IMR-90 (cell line): ENCODE results near the gene HIVEP1. TPM values are rescaled to one million over a fixed set of nuclear protein-coding genes. Genes with fewer than 3 reads are reported as not detected.

Source experiments
- ATAC-seq: fragments of 200-7000 bp; cut with Tn5 transposase; 2 replicates; pipeline ENCODE4 v1.9.1; 2020; ENCODE audit warnings: low read depth, mild to moderate bottlenecking, moderate library complexity
- BruUV-seq: library from RNA; stranded (reverse); fragments of 400-500 nt; replicated peaks from 2 replicates; lab custom pipeline; 2021; lab: Mats Ljungman, UMichigan
- CTCF ChIA-PET: fragments of 300-600 bp; formaldehyde crosslinking; extraction: SDS; loops from one replicate; lab custom pipeline; 2021; ENCODE audit warnings: antibody characterized with exemption; lab: Yijun Ruan, JAX
- POLR2A ChIA-PET: fragments of 300-600 bp; sonication (Branson Sonifier 250); formaldehyde crosslinking; loops from one replicate; lab custom pipeline; 2022; ENCODE audit warnings: antibody characterized with exemption; ENCODE audit not compliant: unreplicated experiment; lab: Charles Lee
- DNase-seq: peaks from one replicate; pipeline ENCODE4 v3.0.0; 2013
- H2AFZ ChIP-seq: replicated peaks from 2 replicates; pipeline ENCODE3; 2013; ENCODE audit warnings: low read length, mild to moderate bottlenecking; ENCODE audit not compliant: poor library complexity
- H2AK5ac ChIP-seq: 2 replicates; pipeline ENCODE4 v1.6.1; 2013; ENCODE audit warnings: low read depth, low read length, inconsistent platforms
- H2AK9ac ChIP-seq: replicated peaks from 2 replicates; pipeline ENCODE3; 2013; ENCODE audit warnings: mild to moderate bottlenecking, low read depth, low read length, moderate library complexity; ENCODE audit not compliant: poor library complexity
- H2BK120ac ChIP-seq: 2 replicates; pipeline ENCODE4 v1.6.1; 2013; ENCODE audit warnings: low read depth, low read length, inconsistent platforms
- H2BK15ac ChIP-seq: 3 replicates; pipeline ENCODE4 v1.6.1; 2013; ENCODE audit warnings: low read depth, low read length, inconsistent platforms
- H2BK20ac ChIP-seq: 2 replicates; pipeline ENCODE4 v1.6.1; 2013; ENCODE audit warnings: low read depth, mild to moderate bottlenecking, inconsistent platforms, low read length, moderate library complexity
- H2BK5ac ChIP-seq: 2 replicates; pipeline ENCODE4 v1.6.1; 2013; ENCODE audit warnings: mild to moderate bottlenecking, low read depth, low read length, inconsistent platforms; ENCODE audit not compliant: poor library complexity, severe bottlenecking
- H3K14ac ChIP-seq: replicated peaks from 2 replicates; pipeline ENCODE4 v1.6.1; 2013; ENCODE audit warnings: low read depth, low read length, inconsistent platforms
- H3K18ac ChIP-seq: 2 replicates; pipeline ENCODE4 v1.6.1; 2013; ENCODE audit warnings: low read depth, low read length, control low read depth
- H3K23ac ChIP-seq: 2 replicates; pipeline ENCODE4 v1.6.1; 2013; ENCODE audit warnings: low read depth, low read length, inconsistent platforms
- H3K27ac ChIP-seq: 2 replicates; pipeline ENCODE4 v1.5.1; 2013; ENCODE audit warnings: mild to moderate bottlenecking, control low read depth, low read length; ENCODE audit not compliant: insufficient read depth
- H3K27me3 ChIP-seq: 2 replicates; pipeline ENCODE4 v1.6.1; 2013; ENCODE audit warnings: low read length; ENCODE audit not compliant: control insufficient read depth, insufficient read depth
- H3K36me3 ChIP-seq: 2 replicates; pipeline ENCODE4 v1.6.1; 2013; ENCODE audit warnings: low read length, mixed read lengths; ENCODE audit not compliant: control insufficient read depth, insufficient read depth
- H3K4ac ChIP-seq: 2 replicates; pipeline ENCODE4 v1.6.1; 2013; ENCODE audit warnings: low read depth, low read length, inconsistent platforms
- H3K4me1 ChIP-seq: 2 replicates; pipeline ENCODE4 v1.6.1; 2013; ENCODE audit warnings: low read length, mixed read lengths; ENCODE audit not compliant: control insufficient read depth, insufficient read depth
- H3K4me2 ChIP-seq: 2 replicates; pipeline ENCODE4 v1.6.1; 2013; ENCODE audit warnings: low read depth, mild to moderate bottlenecking, control low read depth, low read length, moderate library complexity
- H3K4me3 ChIP-seq: 2 replicates; pipeline ENCODE4 v1.5.1; 2013; ENCODE audit warnings: low read depth, mild to moderate bottlenecking, control low read depth, low read length, moderate library complexity; ENCODE audit not compliant: insufficient read depth
- H3K56ac ChIP-seq: 2 replicates; pipeline ENCODE4 v1.6.1; 2013; ENCODE audit warnings: low read length, inconsistent platforms; ENCODE audit not compliant: insufficient read depth; ENCODE audit errors: extremely low read depth
- H3K79me1 ChIP-seq, 2 experiments: 2 replicates each; pipeline ENCODE4 v1.6.1; 2013; ENCODE audit warnings: low read length in 2 of 2, inconsistent platforms in 1 of 2, low read depth in 1 of 2
- H3K9ac ChIP-seq: 2 replicates; pipeline ENCODE4 v1.6.1; 2013; ENCODE audit warnings: low read depth, low read length, control low read depth
- H3K9me1 ChIP-seq: 2 replicates; pipeline ENCODE4 v1.6.1; 2013; ENCODE audit warnings: low read length, inconsistent platforms; ENCODE audit not compliant: insufficient read depth
- H3K9me3 ChIP-seq: 2 replicates; pipeline ENCODE4 v1.6.1; 2013; ENCODE audit warnings: low read length; ENCODE audit not compliant: control insufficient read depth, insufficient read depth
- H4K20me1 ChIP-seq: 2 replicates; pipeline ENCODE4 v1.6.1; 2013; ENCODE audit warnings: low read length, inconsistent platforms; ENCODE audit not compliant: insufficient read depth
- H4K5ac ChIP-seq: 2 replicates; pipeline ENCODE4 v1.6.1; 2013; ENCODE audit warnings: mild to moderate bottlenecking, low read depth, low read length, control low read depth
- H4K8ac ChIP-seq, 2 experiments: 2 replicates each; pipeline ENCODE4 v1.6.1; 2013; ENCODE audit warnings: low read depth in 2 of 2, low read length in 2 of 2, control low read depth in 1 of 2, inconsistent platforms in 1 of 2
- H4K91ac ChIP-seq: 2 replicates; pipeline ENCODE4 v1.6.1; 2013; ENCODE audit warnings: low read depth, low read length, inconsistent platforms; ENCODE audit not compliant: insufficient read depth
- CTCF ChIP-seq: conservative IDR thresholded peaks from 2 replicates; pipeline ENCODE4 v1.5.1; 2012; ENCODE audit warnings: mild to moderate bottlenecking, low read depth, low read length, improper control_type of control experiment
- FOS ChIP-seq: fragments of 150-350 bp; IDR thresholded peaks from 2 replicates; pipeline ENCODE4 v1.6.1; 2016; ENCODE audit warnings: low read depth, low read length
- MAZ ChIP-seq: IDR thresholded peaks from 2 replicates; pipeline ENCODE4 v1.6.1; 2012; ENCODE audit warnings: low read depth, mild to moderate bottlenecking, low read length, improper control_type of control experiment, moderate library complexity, borderline replicate concordance
- MXI1 ChIP-seq: IDR thresholded peaks from 2 replicates; pipeline ENCODE4 v1.6.1; 2012; ENCODE audit warnings: low read depth, mild to moderate bottlenecking, low read length, moderate library complexity, borderline replicate concordance
- NFE2L2 ChIP-seq: fragments of 150-350 bp; IDR thresholded peaks from 2 replicates; pipeline ENCODE4 v1.6.1; 2016; ENCODE audit warnings: low read depth, mild to moderate bottlenecking, low read length
- POLR2A ChIP-seq: IDR thresholded peaks from 2 replicates; pipeline ENCODE4 v1.6.1; 2012; ENCODE audit warnings: mild to moderate bottlenecking, low read depth, low read length
- RAD21 ChIP-seq: IDR thresholded peaks from 2 replicates; pipeline ENCODE4 v1.6.1; 2012; ENCODE audit warnings: low read length, improper control_type of control experiment
- RFX5 ChIP-seq: IDR thresholded peaks from 2 replicates; pipeline ENCODE4 v1.8.0; 2012; ENCODE audit warnings: low read depth, mild to moderate bottlenecking, low read length, moderate library complexity
- SMC3 ChIP-seq: fragments of 150-350 bp; IDR thresholded peaks from 2 replicates; pipeline ENCODE4 v1.6.1; 2016; ENCODE audit warnings: low read depth, mild to moderate bottlenecking, antibody characterized with exemption, low read length, moderate library complexity
- WGBS, 2 experiments: methylation state at CpG; one replicate each; pipeline versions ENCODE4 v1.1.5 to v1.1.7; 2013; ENCODE audit warnings: missing lambda C conversion rate in 2 of 2; ENCODE audit not compliant: insufficient read length in 1 of 2; ENCODE audit errors: extremely low coverage in 2 of 2; 5-methylcytosine and 5-hydroxymethylcytosine counted together
- dilution Hi-C: fragments of 300-500 bp; cut with HindIII; formaldehyde crosslinking; loops from one replicate; pipeline ENCODE4 v1.14.3; 2018; ENCODE audit warnings: low sequenced_read_pairs; ENCODE audit not compliant: unreplicated experiment
- in situ Hi-C: fragments of 300-500 bp; cut with MboI; formaldehyde crosslinking; loops from 3 replicates; pipeline ENCODE4 v1.14.3; 2019; ENCODE audit warnings: low sequenced_read_pairs, inconsistent platforms, mixed read lengths
- intact Hi-C: fragments of 100-400 bp; cut with micrococcal nuclease; formaldehyde crosslinking; loops from 2 replicates; pipeline ENCODE4 v1.10.0; 2022
- polyA plus RNA-seq, 3 experiments: library from polyadenylated mRNA; depleted of rRNA; stranded (reverse); fragments of >200 nt; gene quantifications; 2 replicates each; pipeline ENCODE4 v1.2.3, GENCODE V29; 2012; ENCODE audit warnings: low replicate concordance in 1 of 3
- total RNA-seq: library from RNA; depleted of rRNA; stranded (reverse); fragments of >200 nt; gene quantifications from 2 replicates; pipeline ENCODE4 v1.2.3, GENCODE V29; 2012

The HIVEP1 gene
- total and polyA plus RNA-seq, 2 of the 4 experiments (the other 2 are of a cell fraction): 13.0 to 17.2 TPM

- no peak overlapping the region for H3K4me3 ChIP-seq
- H2BK5ac ChIP-seq: peak overlapping the region; percentile 54
- H3K4ac ChIP-seq: peak overlapping the region; percentile 36; the same call in 1 of the 2 replicates
- H3K4me1 ChIP-seq: peaks cover 4% of the 10 kb centered on the region
- H2AK5ac ChIP-seq: peak overlapping the region; percentile 35; the same call in 1 of the 2 replicates
- no peaks in the 10 kb centered on the region; the same call in 1 of the 2 replicates for H3K9me3 ChIP-seq
- H2AK9ac ChIP-seq: no peak overlapping the region
- ChIA-PET POLR2A (no interaction called here), CTCF (interaction anchor here (0.7 to 0.9 kb wide), 2 partner anchors 10 to 36 kb away, joined by 3 to 5 read pairs; no protein-coding TSS in a partner anchor)
- H2AFZ ChIP-seq: peak overlapping the region; percentile 50
- H3K27ac ChIP-seq: no peak overlapping the region
- dilution Hi-C loops (no loop called here), intact Hi-C loops (no loop called here), in situ Hi-C loops (no loop called here)
- H2BK15ac ChIP-seq: peak overlapping the region; percentile 35; the same call in 1 of the 3 replicates
- ATAC-seq: no peak
- H2BK120ac ChIP-seq: no peak overlapping the region; the same call in 1 of the 2 replicates
- H3K36me3 ChIP-seq: peaks cover 4% of the 10 kb centered on the region
- no CpG with 5 or more reads among the region's 9 CpGs for WGBS, 2 experiments
- peaks cover 11 to 30% of the 10 kb centered on the region in 2 experiments; a peak in 3 of 4 replicates for H3K79me1 ChIP-seq
- no peak overlapping the region for H4K91ac ChIP-seq
- H3K18ac ChIP-seq: no peak overlapping the region
- H3K27me3 ChIP-seq: no peaks in the 10 kb centered on the region
- H4K5ac ChIP-seq: no peak overlapping the region
- H3K56ac ChIP-seq: no peak overlapping the region
- no peak overlapping the region for H2BK20ac ChIP-seq
- no TSS peak for BruUV-seq
- no peak overlapping the region for H3K4me2 ChIP-seq
- TF ChIP-seq RAD21 (no peak), FOS (no peak), SMC3 (no peak), CTCF (no peak), RFX5 (no peak), MAZ (no peak), MXI1 (no peak), NFE2L2 (no peak), POLR2A (no peak)
- peak overlapping the region in 1 of 2 experiments; percentile 61; a peak in 1 of 4 replicates for H4K8ac ChIP-seq
- 0 out of 2 replicates have a peak overlapping the region, but pooled peaks have one; percentile 60 for H3K23ac ChIP-seq
- peak overlapping the region; percentile 15; the same call in 1 of the 2 replicates for H3K14ac ChIP-seq
- H3K9me1 ChIP-seq: peaks cover 8% of the 10 kb centered on the region
- no peak for DNase-seq
- H3K9ac ChIP-seq: no peak overlapping the region
- no peaks in the 10 kb centered on the region for H4K20me1 ChIP-seq
These were observed 100.6 kb downstream of the HIVEP1 start for GRCh38 chr6:12112540-12113189.
